Ishikawa (cell line): ENCODE results near the gene HOXB5.

Source experiments
- CEBPB ChIP-seq: IDR thresholded peaks from 2 replicates; pipeline ENCODE4 v1.6.1; 2012
- CREB1 ChIP-seq: IDR thresholded peaks from 2 replicates; pipeline ENCODE4 v1.6.1; 2012; ENCODE audit warnings: low read depth
- EGR1 ChIP-seq: IDR thresholded peaks from 2 replicates; pipeline ENCODE4 v1.6.1; 2012
- RAD21 ChIP-seq: IDR thresholded peaks from 2 replicates; pipeline ENCODE4 v1.6.1; 2012; ENCODE audit warnings: low read depth
- TF ChIP-seq, protein P1 (sequence below): IDR thresholded peaks from 2 replicates; pipeline ENCODE4 v1.6.1; 2012; ENCODE audit warnings: low read depth, mild to moderate bottlenecking

DNA sequence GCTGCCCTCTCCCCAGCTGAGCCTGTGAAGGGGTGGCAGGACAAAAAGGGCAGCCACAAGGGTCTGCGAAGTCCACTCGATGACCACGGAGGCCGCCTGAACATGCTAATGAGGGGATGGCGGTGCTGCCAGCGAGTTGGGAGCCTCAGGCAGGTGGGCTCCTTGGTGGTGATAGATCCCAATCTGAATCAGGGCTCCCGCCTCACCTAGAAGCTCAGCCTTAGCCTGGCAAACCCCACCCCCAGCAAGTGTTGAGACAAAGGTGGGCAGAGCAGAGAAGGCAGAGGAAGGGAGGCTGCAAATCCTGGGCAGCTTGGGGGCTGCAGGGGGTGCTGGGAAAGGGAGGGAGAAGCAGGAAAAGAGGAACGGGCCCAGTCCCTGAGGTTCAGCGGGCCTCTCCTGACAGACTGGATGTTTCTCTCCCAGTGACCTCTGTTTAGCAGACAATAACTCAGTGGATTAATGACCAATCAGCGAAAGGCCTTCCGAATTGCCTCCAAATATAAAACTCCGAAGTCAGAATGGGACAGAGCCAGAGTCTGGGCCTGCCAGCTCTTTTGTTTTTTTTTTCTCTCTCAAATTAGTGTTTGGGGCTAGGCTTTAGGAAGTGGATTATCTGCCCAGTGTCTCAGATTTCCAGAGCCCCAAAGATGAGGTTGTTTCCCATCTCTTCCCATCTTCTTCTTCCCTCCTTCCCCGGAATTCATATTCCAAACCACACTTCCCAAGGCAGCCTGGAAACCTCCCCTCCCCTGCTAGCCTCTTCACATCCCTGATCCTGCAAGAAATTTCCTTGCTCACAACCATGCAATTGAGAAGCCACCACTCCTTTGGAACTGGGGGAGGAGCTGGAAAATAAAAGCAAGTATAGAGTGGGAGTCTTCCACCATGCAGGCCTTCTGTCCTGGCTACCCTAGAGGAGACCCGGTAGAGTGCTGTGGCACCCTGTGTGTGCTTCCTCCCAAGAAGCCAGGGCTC, 33.5 kb downstream of the HOXB5 start:
- TF ChIP-seq CREB1 (no peak), RAD21 (no peak), CEBPB (no peak), EGR1 (no peak)
- TF ChIP-seq, protein P1, sequence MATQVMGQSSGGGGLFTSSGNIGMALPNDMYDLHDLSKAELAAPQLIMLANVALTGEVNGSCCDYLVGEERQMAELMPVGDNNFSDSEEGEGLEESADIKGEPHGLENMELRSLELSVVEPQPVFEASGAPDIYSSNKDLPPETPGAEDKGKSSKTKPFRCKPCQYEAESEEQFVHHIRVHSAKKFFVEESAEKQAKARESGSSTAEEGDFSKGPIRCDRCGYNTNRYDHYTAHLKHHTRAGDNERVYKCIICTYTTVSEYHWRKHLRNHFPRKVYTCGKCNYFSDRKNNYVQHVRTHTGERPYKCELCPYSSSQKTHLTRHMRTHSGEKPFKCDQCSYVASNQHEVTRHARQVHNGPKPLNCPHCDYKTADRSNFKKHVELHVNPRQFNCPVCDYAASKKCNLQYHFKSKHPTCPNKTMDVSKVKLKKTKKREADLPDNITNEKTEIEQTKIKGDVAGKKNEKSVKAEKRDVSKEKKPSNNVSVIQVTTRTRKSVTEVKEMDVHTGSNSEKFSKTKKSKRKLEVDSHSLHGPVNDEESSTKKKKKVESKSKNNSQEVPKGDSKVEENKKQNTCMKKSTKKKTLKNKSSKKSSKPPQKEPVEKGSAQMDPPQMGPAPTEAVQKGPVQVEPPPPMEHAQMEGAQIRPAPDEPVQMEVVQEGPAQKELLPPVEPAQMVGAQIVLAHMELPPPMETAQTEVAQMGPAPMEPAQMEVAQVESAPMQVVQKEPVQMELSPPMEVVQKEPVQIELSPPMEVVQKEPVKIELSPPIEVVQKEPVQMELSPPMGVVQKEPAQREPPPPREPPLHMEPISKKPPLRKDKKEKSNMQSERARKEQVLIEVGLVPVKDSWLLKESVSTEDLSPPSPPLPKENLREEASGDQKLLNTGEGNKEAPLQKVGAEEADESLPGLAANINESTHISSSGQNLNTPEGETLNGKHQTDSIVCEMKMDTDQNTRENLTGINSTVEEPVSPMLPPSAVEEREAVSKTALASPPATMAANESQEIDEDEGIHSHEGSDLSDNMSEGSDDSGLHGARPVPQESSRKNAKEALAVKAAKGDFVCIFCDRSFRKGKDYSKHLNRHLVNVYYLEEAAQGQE = no peak
